ENCODE results near the gene RALGAPA1. TPM values are rescaled to one million over a fixed set of nuclear protein-coding genes. Genes with fewer than 3 reads are reported as not detected.

Gene RALGAPA1
- total and polyA plus RNA-seq, 2 experiments from 2014 or later, result 21.9 to 27.3 TPM

GRCh38 chr14:35666429-35667043 is 142.6 kb downstream of the RALGAPA1 start:
- no peaks in the 10 kb centered on the region for H3F3A ChIP-seq (replicated peaks; ENCODE audit: low read depth)
- no peak overlapping the region for H3K4me2 ChIP-seq
- H4K20me1 ChIP-seq (replicated peaks; ENCODE audit: insufficient read depth), result no peaks in the 10 kb centered on the region
- H3K27me3 ChIP-seq (ENCODE audit: insufficient read depth), result no peaks in the 10 kb centered on the region
- no peaks in the 10 kb centered on the region for H3K9me2 ChIP-seq (ENCODE audit: insufficient read depth)
- peaks cover 3% of the 10 kb centered on the region; the same call in 1 of the 2 replicates for H3K36me3 ChIP-seq (ENCODE audit: insufficient read depth)
- DNase-seq (ENCODE audit: low spot score), result no peak
- no peaks in the 10 kb centered on the region for H3K79me2 ChIP-seq (replicated peaks; ENCODE audit: insufficient read depth)
- H2AFZ ChIP-seq, result no peak overlapping the region
- H3K9me3 Mint-ChIP-seq, result no peaks in the 10 kb centered on the region
- H3K36me3 Mint-ChIP-seq (ENCODE audit: low read depth), result no peaks in the 10 kb centered on the region
- H3K4me1 ChIP-seq (ENCODE audit: insufficient read depth), result no peaks in the 10 kb centered on the region
- no peak for ATAC-seq
- no peak overlapping the region for H3K27ac ChIP-seq (ENCODE audit: low read depth)
- H3K27me3 Mint-ChIP-seq (ENCODE audit: insufficient read depth, low read depth, poor library complexity), result no peaks in the 10 kb centered on the region
- TF ChIP-seq EZH2 (IDR thresholded peaks at IDR 0.05; ENCODE audit: low read depth, unreplicated experiment), result no peak
- no peak for TF ChIP-seq CREB1 (CRISPR knock-in tag; IDR thresholded peaks at IDR 0.05; ENCODE audit: low read depth)
- TF ChIP-seq EZH2phosphoT487 (IDR thresholded peaks at IDR 0.05; ENCODE audit: unreplicated experiment), result no peak
- TF ChIP-seq ZNF462 (CRISPR knock-in tag; IDR thresholded peaks at IDR 0.05), result no peak
- TF ChIP-seq STAT1 (IDR thresholded peaks at IDR 0.05; ENCODE audit: unreplicated experiment), result no peak
- no peak for TF ChIP-seq POLR2AphosphoS5 (IDR thresholded peaks at IDR 0.05; ENCODE audit: low read depth)
- no peak overlapping the region for H3K4me3 Mint-ChIP-seq
- H3K4me3 ChIP-seq, result no peak overlapping the region
- no peaks in the 10 kb centered on the region for H3K4me1 Mint-ChIP-seq
- H3K27ac Mint-ChIP-seq, result no peak overlapping the region

DNA sequence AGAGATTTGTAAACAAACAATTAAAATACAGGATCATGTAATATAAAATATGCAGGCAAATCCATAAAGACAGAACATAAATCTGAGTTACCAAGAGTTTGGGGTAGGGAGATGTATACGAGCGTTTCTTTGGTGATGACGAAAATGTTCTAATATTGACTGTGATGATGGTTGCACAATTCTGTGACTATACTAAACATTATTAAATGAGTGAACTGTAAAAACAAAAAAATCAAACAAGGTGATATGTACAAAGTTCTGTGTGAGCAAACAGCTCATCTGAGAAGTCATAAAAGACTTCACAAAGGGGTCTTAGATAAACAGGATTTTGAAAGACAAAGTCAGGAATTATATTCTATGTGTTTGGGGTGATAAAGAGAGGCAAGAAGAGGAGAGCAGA is 147.2 kb downstream of the RALGAPA1 start:
- Mint-ChIP-seq H3K9me3 (no peaks in the 10 kb centered on the region), H3K4me3 (no peak overlapping the region), H3K36me3 (ENCODE audit: low read depth) (no peaks in the 10 kb centered on the region), H3K27me3 (ENCODE audit: insufficient read depth, low read depth, poor library complexity) (no peaks in the 10 kb centered on the region), H3K27ac (no peak overlapping the region), H3K4me1 (no peaks in the 10 kb centered on the region)
- no peak overlapping the region for H2AFZ ChIP-seq
- no peak for DNase-seq (ENCODE audit: low spot score)
- no peaks in the 10 kb centered on the region for H3K4me1 ChIP-seq (ENCODE audit: insufficient read depth)
- no peak overlapping the region for H3K4me2 ChIP-seq
- no peaks in the 10 kb centered on the region for H4K20me1 ChIP-seq (replicated peaks; ENCODE audit: insufficient read depth)
- H3K36me3 ChIP-seq (ENCODE audit: insufficient read depth), result no peaks in the 10 kb centered on the region
- H3F3A ChIP-seq (replicated peaks; ENCODE audit: low read depth), result no peaks in the 10 kb centered on the region
- no peaks in the 10 kb centered on the region for H3K9me2 ChIP-seq (ENCODE audit: insufficient read depth)
- ATAC-seq, result no peak
- no peaks in the 10 kb centered on the region for H3K79me2 ChIP-seq (replicated peaks; ENCODE audit: insufficient read depth)
- no peak overlapping the region for H3K27ac ChIP-seq (ENCODE audit: low read depth)
- no peaks in the 10 kb centered on the region for H3K27me3 ChIP-seq (ENCODE audit: insufficient read depth)
- no peak overlapping the region for H3K4me3 ChIP-seq
- TF ChIP-seq CREB1 (CRISPR knock-in tag; IDR thresholded peaks at IDR 0.05; ENCODE audit: low read depth) (no peak), EZH2phosphoT487 (IDR thresholded peaks at IDR 0.05; ENCODE audit: unreplicated experiment) (no peak), JUNB (IDR thresholded peaks at IDR 0.05; ENCODE audit: unreplicated experiment) (no peak), REST (IDR thresholded peaks at IDR 0.05; ENCODE audit: unreplicated experiment) (no peak), EZH2 (IDR thresholded peaks at IDR 0.05; ENCODE audit: low read depth, unreplicated experiment) (no peak), ZNF114 (CRISPR knock-in tag; IDR thresholded peaks at IDR 0.05) (no peak), POLR2AphosphoS5 (IDR thresholded peaks at IDR 0.05; ENCODE audit: low read depth) (no peak), ETS1 (IDR thresholded peaks at IDR 0.05) (no peak)

Measured in GM23338 (cell line).